ENCODE results near the gene SPRING1.

The SPRING1 gene

DNA sequence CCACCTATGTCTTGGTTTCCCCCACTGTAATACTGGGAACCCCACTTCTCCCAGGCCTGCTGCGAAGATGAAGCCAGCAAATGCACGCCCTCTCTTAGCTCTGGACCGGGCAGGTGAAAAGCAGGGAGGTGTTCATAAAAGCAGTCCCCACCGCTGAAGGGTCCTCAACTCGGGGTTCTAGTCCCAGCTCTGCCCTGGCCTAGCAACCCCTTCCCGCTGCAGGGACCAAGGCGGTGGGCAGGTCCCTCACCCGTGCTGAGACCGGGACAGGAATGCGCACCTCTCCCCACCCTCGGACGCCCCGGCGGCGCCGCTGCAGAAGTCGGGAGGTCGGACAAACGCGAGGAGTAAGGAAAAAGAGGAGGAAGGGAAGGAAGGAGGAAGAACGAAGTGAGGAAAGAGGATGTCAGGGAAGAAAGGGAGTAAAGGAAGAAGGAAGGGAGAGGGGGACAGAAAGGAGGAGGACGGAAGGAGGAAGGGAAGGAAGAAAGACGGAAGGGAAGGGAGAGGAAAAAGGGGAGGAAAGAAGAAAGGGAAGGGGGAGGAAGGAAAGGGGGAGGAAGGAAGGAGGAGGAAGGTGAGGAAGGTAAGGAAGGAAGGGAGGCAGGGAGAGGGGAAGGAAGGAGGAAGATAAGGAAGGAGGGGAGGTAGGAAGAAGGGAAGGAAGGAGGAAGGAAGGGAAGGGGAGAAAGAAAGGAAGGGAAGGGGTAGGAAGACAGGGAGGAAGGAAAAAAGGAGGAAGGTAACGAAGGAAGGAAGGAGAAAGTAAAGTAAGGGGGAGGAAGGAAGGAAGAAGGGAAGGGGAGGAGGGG lies 701 bp downstream of the SPRING1 start:
- Histone ChIP-seq H3K27ac (ENCODE audit: extremely low read depth, low read depth, low read length) (peak overlapping the region; percentile 9; the same call in 1 of the 2 replicates), H3K36me3 (ENCODE audit: control insufficient read depth in 2 of 2, insufficient read depth in 1 of 2, low read length in 2 of 2) (peaks cover 11 to 40% of the 10 kb centered on the region in 2 experiments), H3K9me3 (ENCODE audit: control insufficient read depth, insufficient read depth, low read depth, low read length) (no peaks in the 10 kb centered on the region), H3K4me3 (ENCODE audit: low read depth, low read length) (peak overlapping the region; percentile 79), H3K4me1 (ENCODE audit: control insufficient read depth, insufficient read depth, low read length) (peaks cover 12% of the 10 kb centered on the region)
- CTCF ChIA-PET: interaction anchor here (0.7 kb wide), 1 partner anchor 1276 kb away, joined by 3 read pairs; no protein-coding TSS in a partner anchor
- POLR2A ChIA-PET: interaction anchor here (1.0 kb wide), 3 partner anchors 15 to 143 kb away, joined by 3 to 5 read pairs (median 3); no protein-coding TSS in a partner anchor
- TF ChIP-seq REPIN1 (tag by site-specific recombination; IDR thresholded peaks at IDR 0.05; ENCODE audit: low read depth): no peak
- TF ChIP-seq ZNF658 (tag by site-specific recombination; IDR thresholded peaks at IDR 0.05): no peak
- no peak for TF ChIP-seq ZNF423 (tag by site-specific recombination; IDR thresholded peaks at IDR 0.05)
- TF ChIP-seq ZNF302 (tag by site-specific recombination; IDR thresholded peaks at IDR 0.05; ENCODE audit: low read depth): peak; percentile 77; the same call in 1 of the 2 replicates
- peak; percentile 57; the same call in 1 of the 2 replicates for TF ChIP-seq WT1 (tag by site-specific recombination; IDR thresholded peaks at IDR 0.05)
- no peak for TF ChIP-seq SP7 (tag by site-specific recombination; IDR thresholded peaks at IDR 0.05)
- TF ChIP-seq, protein P1, sequence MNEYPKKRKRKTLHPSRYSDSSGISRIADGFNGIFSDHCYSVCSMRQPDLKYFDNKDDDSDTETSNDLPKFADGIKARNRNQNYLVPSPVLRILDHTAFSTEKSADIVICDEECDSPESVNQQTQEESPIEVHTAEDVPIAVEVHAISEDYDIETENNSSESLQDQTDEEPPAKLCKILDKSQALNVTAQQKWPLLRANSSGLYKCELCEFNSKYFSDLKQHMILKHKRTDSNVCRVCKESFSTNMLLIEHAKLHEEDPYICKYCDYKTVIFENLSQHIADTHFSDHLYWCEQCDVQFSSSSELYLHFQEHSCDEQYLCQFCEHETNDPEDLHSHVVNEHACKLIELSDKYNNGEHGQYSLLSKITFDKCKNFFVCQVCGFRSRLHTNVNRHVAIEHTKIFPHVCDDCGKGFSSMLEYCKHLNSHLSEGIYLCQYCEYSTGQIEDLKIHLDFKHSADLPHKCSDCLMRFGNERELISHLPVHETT (tag by site-specific recombination; IDR thresholded peaks at IDR 0.05): peak; percentile 83
- TF ChIP-seq KLF16 (tag by site-specific recombination; IDR thresholded peaks at IDR 0.05): no peak
- TF ChIP-seq, protein P2, sequence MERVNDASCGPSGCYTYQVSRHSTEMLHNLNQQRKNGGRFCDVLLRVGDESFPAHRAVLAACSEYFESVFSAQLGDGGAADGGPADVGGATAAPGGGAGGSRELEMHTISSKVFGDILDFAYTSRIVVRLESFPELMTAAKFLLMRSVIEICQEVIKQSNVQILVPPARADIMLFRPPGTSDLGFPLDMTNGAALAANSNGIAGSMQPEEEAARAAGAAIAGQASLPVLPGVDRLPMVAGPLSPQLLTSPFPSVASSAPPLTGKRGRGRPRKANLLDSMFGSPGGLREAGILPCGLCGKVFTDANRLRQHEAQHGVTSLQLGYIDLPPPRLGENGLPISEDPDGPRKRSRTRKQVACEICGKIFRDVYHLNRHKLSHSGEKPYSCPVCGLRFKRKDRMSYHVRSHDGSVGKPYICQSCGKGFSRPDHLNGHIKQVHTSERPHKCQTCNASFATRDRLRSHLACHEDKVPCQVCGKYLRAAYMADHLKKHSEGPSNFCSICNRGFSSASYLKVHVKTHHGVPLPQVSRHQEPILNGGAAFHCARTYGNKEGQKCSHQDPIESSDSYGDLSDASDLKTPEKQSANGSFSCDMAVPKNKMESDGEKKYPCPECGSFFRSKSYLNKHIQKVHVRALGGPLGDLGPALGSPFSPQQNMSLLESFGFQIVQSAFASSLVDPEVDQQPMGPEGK (tag by site-specific recombination; IDR thresholded peaks at IDR 0.05): peak; percentile 58
- TF ChIP-seq, protein P3, sequence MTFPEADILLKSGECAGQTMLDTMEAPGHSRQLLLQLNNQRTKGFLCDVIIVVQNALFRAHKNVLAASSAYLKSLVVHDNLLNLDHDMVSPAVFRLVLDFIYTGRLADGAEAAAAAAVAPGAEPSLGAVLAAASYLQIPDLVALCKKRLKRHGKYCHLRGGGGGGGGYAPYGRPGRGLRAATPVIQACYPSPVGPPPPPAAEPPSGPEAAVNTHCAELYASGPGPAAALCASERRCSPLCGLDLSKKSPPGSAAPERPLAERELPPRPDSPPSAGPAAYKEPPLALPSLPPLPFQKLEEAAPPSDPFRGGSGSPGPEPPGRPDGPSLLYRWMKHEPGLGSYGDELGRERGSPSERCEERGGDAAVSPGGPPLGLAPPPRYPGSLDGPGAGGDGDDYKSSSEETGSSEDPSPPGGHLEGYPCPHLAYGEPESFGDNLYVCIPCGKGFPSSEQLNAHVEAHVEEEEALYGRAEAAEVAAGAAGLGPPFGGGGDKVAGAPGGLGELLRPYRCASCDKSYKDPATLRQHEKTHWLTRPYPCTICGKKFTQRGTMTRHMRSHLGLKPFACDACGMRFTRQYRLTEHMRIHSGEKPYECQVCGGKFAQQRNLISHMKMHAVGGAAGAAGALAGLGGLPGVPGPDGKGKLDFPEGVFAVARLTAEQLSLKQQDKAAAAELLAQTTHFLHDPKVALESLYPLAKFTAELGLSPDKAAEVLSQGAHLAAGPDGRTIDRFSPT (tag by site-specific recombination; IDR thresholded peaks at IDR 0.05): no peak
- TF ChIP-seq ZNF324 (tag by site-specific recombination; IDR thresholded peaks at IDR 0.05): peak; percentile 80; the same call in 1 of the 2 replicates
- peak; percentile 58; the same call in 1 of the 2 replicates for TF ChIP-seq ZSCAN16 (tag by site-specific recombination; IDR thresholded peaks at IDR 0.05)
- TF ChIP-seq SCRT2 (tag by site-specific recombination; IDR thresholded peaks at IDR 0.05): no peak
- TF ChIP-seq ZNF600 (tag by site-specific recombination; IDR thresholded peaks at IDR 0.05): 0 out of 2 replicates have a peak, but pooled peaks have one; percentile 23
- TF ChIP-seq BCL11B (tag by site-specific recombination; IDR thresholded peaks at IDR 0.05; ENCODE audit: low read depth): peak; percentile 50; the same call in 1 of the 2 replicates
- peak; percentile 56; the same call in 1 of the 2 replicates for TF ChIP-seq ZNF621 (tag by site-specific recombination; IDR thresholded peaks at IDR 0.05)
- TF ChIP-seq, protein P4, sequence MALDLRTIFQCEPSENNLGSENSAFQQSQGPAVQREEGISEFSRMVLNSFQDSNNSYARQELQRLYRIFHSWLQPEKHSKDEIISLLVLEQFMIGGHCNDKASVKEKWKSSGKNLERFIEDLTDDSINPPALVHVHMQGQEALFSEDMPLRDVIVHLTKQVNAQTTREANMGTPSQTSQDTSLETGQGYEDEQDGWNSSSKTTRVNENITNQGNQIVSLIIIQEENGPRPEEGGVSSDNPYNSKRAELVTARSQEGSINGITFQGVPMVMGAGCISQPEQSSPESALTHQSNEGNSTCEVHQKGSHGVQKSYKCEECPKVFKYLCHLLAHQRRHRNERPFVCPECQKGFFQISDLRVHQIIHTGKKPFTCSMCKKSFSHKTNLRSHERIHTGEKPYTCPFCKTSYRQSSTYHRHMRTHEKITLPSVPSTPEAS (tag by site-specific recombination; IDR thresholded peaks at IDR 0.05): no peak; the same call in 1 of the 2 replicates
- TF ChIP-seq, protein P5, sequence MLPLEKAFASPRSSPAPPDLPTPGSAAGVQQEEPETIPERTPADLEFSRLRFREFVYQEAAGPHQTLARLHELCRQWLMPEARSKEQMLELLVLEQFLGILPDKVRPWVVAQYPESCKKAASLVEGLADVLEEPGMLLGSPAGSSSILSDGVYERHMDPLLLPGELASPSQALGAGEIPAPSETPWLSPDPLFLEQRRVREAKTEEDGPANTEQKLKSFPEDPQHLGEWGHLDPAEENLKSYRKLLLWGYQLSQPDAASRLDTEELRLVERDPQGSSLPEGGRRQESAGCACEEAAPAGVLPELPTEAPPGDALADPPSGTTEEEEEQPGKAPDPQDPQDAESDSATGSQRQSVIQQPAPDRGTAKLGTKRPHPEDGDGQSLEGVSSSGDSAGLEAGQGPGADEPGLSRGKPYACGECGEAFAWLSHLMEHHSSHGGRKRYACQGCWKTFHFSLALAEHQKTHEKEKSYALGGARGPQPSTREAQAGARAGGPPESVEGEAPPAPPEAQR (tag by site-specific recombination; IDR thresholded peaks at IDR 0.05): peak; percentile 93
- peak; percentile 83; the same call in 1 of the 2 replicates for TF ChIP-seq ZNF391 (tag by site-specific recombination; IDR thresholded peaks at IDR 0.05; ENCODE audit: borderline replicate concordance, low read depth)
- peak; percentile 18; the same call in 1 of the 2 replicates for TF ChIP-seq GLI4 (tag by site-specific recombination; IDR thresholded peaks at IDR 0.05)
- TF ChIP-seq ZNF211 (tag by site-specific recombination; IDR thresholded peaks at IDR 0.05; ENCODE audit: low read depth): no peak
- no peak; the same call in 1 of the 2 replicates for TF ChIP-seq ZNF10 (tag by site-specific recombination; IDR thresholded peaks at IDR 0.05)
